GM04503 (cell line): ENCODE measurements around the gene SMIM38.

Experiments
- DNase-seq: peaks from one replicate; pipeline ENCODE4 v3.0.0-alpha.2; 2012; ENCODE audit warnings: low read depth

SMIM38 gene

GRCh38 chr11:69180726-69181125 is 25.0 kb downstream of the SMIM38 start:
- no peak for DNase-seq

- no peak for DNase-seq
Observed at GRCh38 chr11:69183613-69184012, 27.9 kb downstream of the SMIM38 start.

GRCh38 chr11:69186316-69187260 is 30.9 kb downstream of the SMIM38 start:
- DNase-seq = no peak

GRCh38 chr11:69187540-69188065 is 31.9 kb downstream of the SMIM38 start:
- no peak for DNase-seq

GRCh38 chr11:69189059-69189458 is 33.3 kb downstream of the SMIM38 start:
- no peak for DNase-seq

GRCh38 chr11:69190796-69191536 is 35.2 kb downstream of the SMIM38 start:
- DNase-seq = no peak

GRCh38 chr11:69192301-69192721 is 36.6 kb downstream of the SMIM38 start:
- DNase-seq = no peak

GRCh38 chr11:69193151-69193550 is 37.4 kb downstream of the SMIM38 start:
- DNase-seq = no peak

GRCh38 chr11:69193629-69194028 is 37.9 kb downstream of the SMIM38 start:
- DNase-seq = no peak

GRCh38 chr11:69194396-69194795 is 38.7 kb downstream of the SMIM38 start:
- no peak for DNase-seq

- no peak for DNase-seq
Observed at GRCh38 chr11:69194956-69195355, 39.2 kb downstream of the SMIM38 start.

GRCh38 chr11:69195824-69196782 is 40.4 kb downstream of the SMIM38 start:
- no peak for DNase-seq

GRCh38 chr11:69196783-69197169 is 41.0 kb downstream of the SMIM38 start:
- DNase-seq = no peak

- DNase-seq = no peak
Observed at GRCh38 chr11:69198891-69199582, 43.3 kb downstream of the SMIM38 start.

GRCh38 chr11:69199583-69200315 is 44.0 kb downstream of the SMIM38 start:
- no peak for DNase-seq

- DNase-seq = no peak
Observed at GRCh38 chr11:69200331-69201065, 44.8 kb downstream of the SMIM38 start.

GRCh38 chr11:69201066-69201365 is 45.3 kb downstream of the SMIM38 start:
- no peak for DNase-seq

- no peak for DNase-seq
Observed at GRCh38 chr11:69201764-69202370, 46.1 kb downstream of the SMIM38 start.

- DNase-seq = no peak
Observed at GRCh38 chr11:69202511-69203221, 46.9 kb downstream of the SMIM38 start.
